HepG2 (cell line): ENCODE measurements around the gene KIAA1191. TPM values are rescaled to one million over a fixed set of nuclear protein-coding genes. Genes with fewer than 3 reads are reported as not detected.

Experiments
- BRD4 ChIP-seq: sonication (generic); formaldehyde crosslinking; IDR thresholded peaks from 2 replicates; pipeline ENCODE4 v1.4.0; 2020; ENCODE audit warnings: missing genetic modification reagents
- KDM1A ChIP-seq: IDR thresholded peaks from 2 replicates; pipeline ENCODE4 v1.6.1; 2016; ENCODE audit warnings: missing compliant biosample characterization
- NFAT5 ChIP-seq: sonication (generic); formaldehyde crosslinking; IDR thresholded peaks from 2 replicates; pipeline ENCODE4 v1.4.0; 2020; ENCODE audit warnings: missing genetic modification reagents
- SOX13 ChIP-seq, 3 experiments: fragments of 450-650 bp in 1 of 3; sonication (generic) in 1 of 3; formaldehyde crosslinking in 1 of 3; IDR thresholded peaks in 2 of 3; conservative IDR thresholded peaks in 1 of 3; 2 replicates each; pipeline versions ENCODE4 v1.5.0 to v1.6.1; 2016 to 2020; ENCODE audit warnings: antibody characterized with exemption in 1 of 3, mild to moderate bottlenecking in 1 of 3, missing compliant biosample characterization in 1 of 3, missing genetic modification reagents in 1 of 3, moderate library complexity in 1 of 3
- ZIK1 ChIP-seq: sonication (generic); formaldehyde crosslinking; IDR thresholded peaks from 2 replicates; pipeline ENCODE4 v1.5.0; 2020; ENCODE audit warnings: mild to moderate bottlenecking, low read depth, missing genetic modification reagents, borderline replicate concordance
- ZNF12 ChIP-seq: sonication (generic); formaldehyde crosslinking; IDR thresholded peaks from 2 replicates; pipeline ENCODE4 v1.5.0; 2020; ENCODE audit warnings: missing genetic modification reagents
- ZNF318 ChIP-seq: sonication (generic); formaldehyde crosslinking; IDR thresholded peaks from 2 replicates; pipeline ENCODE4 v1.4.0; 2020; ENCODE audit warnings: mild to moderate bottlenecking, missing genetic modification reagents
- ZNF331 ChIP-seq: sonication (generic); formaldehyde crosslinking; IDR thresholded peaks from 2 replicates; pipeline ENCODE4 v1.4.0; 2020; ENCODE audit warnings: missing genetic modification reagents
- ZNF513 ChIP-seq: sonication (generic); formaldehyde crosslinking; conservative IDR thresholded peaks from 2 replicates; pipeline ENCODE4 v1.5.0; 2020; ENCODE audit warnings: missing genetic modification reagents
- ZNF552 ChIP-seq: sonication (generic); formaldehyde crosslinking; IDR thresholded peaks from 2 replicates; pipeline ENCODE4 v1.9.0; 2022; ENCODE audit warnings: missing genetic modification reagents, mild to moderate bottlenecking, borderline replicate concordance
- polyA plus RNA-seq, 8 experiments: library from polyadenylated mRNA; depleted of rRNA in 3 of 8; stranded (reverse) in 7 of 8; unstranded in 1 of 8; fragments of >200 nt; fragmentation: Illumina TruSeq in 4 of 8; extraction: Trizol in 4 of 8; gene quantifications; 2 replicates each; pipeline versions ENCODE4 v1.2.1 to v1.2.3, GENCODE V29; 2011 to 2016; ENCODE audit warnings: low read depth in 4 of 8, missing spikeins in 1 of 8, mixed read lengths in 1 of 8; ENCODE audit not compliant: insufficient read depth in 1 of 8
- total RNA-seq, 5 experiments: library from RNA; depleted of rRNA; stranded (reverse); fragments of >200 nt; fragmentation: Illumina TruSeq; extraction: Trizol; gene quantifications; 2 replicates each; pipeline ENCODE4 v1.2.3, GENCODE V29; 2016; ENCODE audit warnings: low read depth in 1 of 5

Gene KIAA1191
- total and polyA plus RNA-seq, 2 of the 13 experiments (the other 11 are each of a cell fraction or from before 2014, with no cell fraction given): 63.6 to 103 TPM

- TF ChIP-seq NFAT5 (CRISPR knock-in tag): peak; percentile 74; the same call in 1 of the 2 replicates
- TF ChIP-seq ZNF12 (CRISPR knock-in tag): no peak; the same call in 1 of the 2 replicates
- TF ChIP-seq ZNF318 (CRISPR knock-in tag): no peak
- TF ChIP-seq ZIK1 (CRISPR knock-in tag): peak; percentile 90; the same call in 1 of the 2 replicates
- TF ChIP-seq ZNF331: peak; percentile 54
- peak; percentile 75; the same call in 1 of the 2 replicates for TF ChIP-seq BRD4 (CRISPR knock-in tag)
- TF ChIP-seq ZNF552 (CRISPR knock-in tag): no peak; the same call in 1 of the 2 replicates
- no peak for TF ChIP-seq KDM1A (CRISPR knock-in tag)
- TF ChIP-seq ZNF513 (CRISPR knock-in tag): no peak
- no peak for TF ChIP-seq SOX13 (IDR thresholded peaks at IDR 0.05)
- TF ChIP-seq SOX13 (CRISPR knock-in tag; conservative IDR thresholded peaks at IDR 0.05 in 1 of 2, IDR thresholded peaks at IDR 0.05 in 1 of 2): 0 out of 4 replicates have a peak, but pooled peaks of 1 of the 2 experiments have one; percentile 3
These were observed 27.0 kb upstream of the KIAA1191 start, which contains the start of the genes HIGD2A and NOP16 (continued) for GRCh38 chr5:176388444-176389134.
